GM18909 (cell line): ENCODE results near the gene MGME1.
"Not testable (repeated sequence)": the region's sequence is repeated elsewhere in the genome, so short reads cannot be mapped to it uniquely, and the experiment has no call there.

ENCODE experiments used
- ATAC-seq: cut with Tn5 transposase; IDR thresholded peaks from one replicate; pipeline ENCODE4 v1.9.1; 2021; ENCODE audit warnings: mild to moderate bottlenecking; ENCODE audit not compliant: unreplicated experiment, poor library complexity

Gene MGME1

DNA sequence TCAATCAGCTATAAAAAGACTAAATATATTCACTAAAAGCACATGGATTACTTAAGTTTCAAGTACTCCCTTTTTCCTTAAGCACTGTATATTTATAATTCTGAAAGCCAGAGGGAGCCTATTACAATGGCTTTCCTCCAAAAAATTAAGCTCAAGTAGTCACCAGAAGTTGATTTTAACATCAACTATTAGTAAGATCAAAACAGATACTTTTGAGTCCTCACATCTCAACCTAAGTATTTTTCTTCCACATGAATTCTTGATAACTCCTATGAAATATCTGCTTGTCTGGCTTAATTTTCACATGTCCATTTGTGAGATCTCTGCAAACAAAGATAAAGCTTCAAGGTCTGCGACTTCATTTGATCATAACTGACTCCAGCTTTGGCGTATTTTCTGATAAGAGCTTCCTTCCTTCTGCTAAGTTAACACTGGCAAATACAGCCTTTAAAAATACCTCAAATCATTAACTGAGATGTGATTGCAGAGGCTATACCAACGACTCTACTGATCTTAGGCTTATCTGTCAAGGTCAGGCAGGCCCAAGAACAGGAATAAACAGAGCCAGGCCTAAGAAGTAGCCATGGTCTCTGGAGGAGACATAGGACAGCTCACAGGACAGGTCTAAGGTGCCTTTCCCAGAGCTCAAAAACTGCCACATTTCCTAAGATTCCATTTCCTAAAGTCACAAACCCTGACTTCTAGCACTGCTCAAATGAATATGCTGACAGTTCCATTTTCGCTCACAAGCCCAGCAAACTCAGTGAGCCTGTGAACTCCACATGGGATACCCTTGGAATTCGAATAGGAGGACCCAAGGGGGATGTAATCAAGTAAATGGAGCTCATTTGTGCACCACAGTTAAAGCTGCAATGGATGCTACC, 10.2 kb upstream of the MGME1 start:
- ATAC-seq: no peak

DNA sequence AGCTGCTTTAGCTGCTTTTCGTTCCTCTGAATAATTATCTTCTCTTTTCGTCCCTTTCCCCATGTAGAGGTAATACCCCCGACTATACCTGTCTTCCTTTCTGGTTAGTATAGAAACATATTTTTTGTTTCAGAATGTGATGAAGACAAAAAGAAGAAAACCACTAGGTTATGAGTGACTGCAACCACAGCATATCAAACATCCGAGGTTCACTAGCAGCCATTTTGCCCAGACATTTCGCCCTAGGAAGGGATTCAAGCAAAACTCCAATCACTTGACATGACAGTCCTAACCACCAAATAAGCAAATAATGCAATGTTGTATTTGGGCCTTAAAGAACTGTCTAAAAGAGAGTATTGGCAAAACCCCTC, 9.6 kb upstream of the MGME1 start:
- peak; percentile 24 for ATAC-seq

DNA sequence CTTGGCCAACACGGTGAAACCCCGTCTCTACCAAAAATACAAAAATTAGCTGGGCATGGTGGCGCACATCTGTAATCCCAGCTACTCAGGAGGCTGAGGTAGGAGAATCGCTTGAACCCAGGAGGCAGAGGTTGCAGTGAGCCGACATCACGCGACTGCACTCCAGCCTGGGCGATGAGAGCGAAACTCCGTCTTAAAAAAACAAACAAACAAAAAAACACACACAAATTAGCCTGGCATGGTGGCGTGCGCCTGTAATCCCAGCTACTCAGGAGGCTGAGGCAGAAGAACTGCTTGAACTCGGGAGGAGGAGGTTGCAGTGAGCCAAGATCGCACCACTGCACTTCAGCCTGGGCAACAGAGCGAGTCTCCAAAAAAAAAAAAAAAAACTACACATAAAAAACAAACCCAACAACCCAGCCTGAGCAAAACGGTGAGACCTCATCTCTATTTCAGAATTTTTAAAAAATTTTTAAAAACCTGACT, 8.4 kb upstream of the MGME1 start:
- ATAC-seq: not testable (repeated sequence)

DNA sequence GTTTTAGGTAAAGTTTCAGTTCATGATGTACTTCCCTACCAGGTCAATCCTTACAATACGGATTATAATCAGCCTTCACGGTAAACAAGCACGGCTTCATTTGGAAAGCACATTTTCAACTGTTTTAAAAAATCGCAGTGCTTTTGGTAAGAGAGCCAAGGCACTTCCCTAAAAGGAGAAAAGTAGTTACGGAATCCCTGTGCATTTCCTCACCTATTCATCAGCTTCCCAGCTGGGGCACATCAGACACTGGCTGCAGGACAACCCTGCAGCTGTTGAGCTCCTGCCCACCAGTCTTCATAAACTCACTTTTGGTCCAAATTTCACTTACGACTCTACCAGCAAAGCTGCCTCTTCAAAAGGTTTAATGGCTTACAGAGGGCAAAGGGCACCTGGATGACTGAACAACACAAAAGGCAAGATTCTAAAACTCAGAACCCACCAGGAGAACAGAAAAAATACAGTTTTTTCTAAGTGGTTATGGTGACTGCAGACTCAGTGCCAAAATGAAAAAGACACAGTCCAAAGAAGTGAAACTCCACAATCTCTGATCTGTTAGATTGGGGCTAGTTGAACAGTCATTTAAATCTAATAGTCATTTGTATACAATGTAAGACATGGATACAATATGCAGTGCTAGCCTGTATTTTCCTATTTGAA, 7.8 kb upstream of the MGME1 start:
- ATAC-seq: no peak

DNA sequence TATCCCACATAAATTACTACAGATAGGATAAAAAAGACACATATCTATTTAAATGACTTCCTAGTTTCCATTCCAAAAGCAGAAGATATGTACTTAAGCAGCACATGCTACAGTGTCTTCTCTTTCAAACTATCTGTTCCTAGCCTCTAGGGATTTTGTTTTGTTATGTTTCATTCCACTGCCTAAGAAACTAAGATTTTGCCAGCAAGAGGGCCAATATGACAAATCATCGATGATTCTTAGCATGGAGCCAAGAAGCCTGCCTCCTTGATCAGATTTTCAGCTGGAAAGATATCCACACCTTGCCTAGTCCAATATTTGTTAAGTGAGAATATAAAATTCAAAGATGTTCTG, 7.3 kb upstream of the MGME1 start:
- ATAC-seq: no peak

DNA sequence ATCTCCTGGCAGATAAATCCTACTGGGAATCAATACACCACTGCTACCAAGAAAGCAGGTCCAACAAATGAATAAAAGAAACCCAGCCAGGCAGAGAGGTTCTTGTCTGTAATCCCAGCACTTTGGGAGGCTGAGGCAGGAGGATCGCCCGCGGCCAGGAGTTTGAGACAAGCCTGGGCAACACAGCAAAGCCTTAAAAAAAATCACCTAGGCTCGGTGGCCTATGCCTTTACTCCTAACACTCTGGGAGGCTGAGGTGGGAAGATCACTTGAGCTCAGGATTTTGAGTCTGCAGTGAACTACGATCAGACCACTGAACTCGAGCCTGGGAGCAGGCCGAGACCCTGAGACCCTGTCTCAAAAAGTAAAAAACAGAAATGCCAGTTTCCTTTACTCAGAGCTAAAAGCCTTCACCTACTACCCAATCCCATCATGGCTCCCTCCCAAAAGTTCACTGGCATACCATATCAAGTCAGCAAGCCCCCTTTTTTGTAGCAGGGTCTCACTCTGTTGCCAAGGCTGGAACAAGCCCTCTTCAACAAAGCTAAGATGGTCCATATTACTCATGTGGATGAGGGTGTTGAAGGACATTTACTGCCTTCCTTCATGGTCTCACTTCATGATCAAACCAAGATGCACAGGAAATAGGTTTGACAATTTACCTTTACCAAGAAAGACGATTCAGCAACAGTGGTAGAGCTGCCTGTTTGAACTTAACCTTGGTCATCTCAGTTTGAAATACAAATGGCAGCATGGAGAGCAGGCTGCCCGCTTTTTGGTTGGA, 5.5 kb upstream of the MGME1 start:
- no peak for ATAC-seq

DNA sequence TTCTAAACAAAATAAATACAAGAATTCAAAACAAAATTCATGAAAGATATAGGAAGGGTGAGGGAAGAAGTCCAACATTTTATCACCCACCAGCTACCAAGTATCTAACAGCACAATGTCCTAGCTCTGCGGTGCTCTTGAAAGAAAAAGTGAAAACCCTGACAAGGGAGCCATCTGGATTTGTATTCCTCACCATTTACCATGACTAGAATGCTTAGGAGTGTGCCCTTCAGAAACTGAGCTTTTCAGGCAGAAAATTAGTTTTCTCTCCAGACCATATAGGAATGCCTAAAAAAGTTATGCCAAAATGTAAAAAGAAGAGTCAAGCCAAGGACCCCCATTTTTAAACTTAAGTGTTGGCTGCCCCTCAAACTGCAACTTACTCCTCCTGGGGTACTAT, 4.7 kb upstream of the MGME1 start:
- no peak for ATAC-seq

DNA sequence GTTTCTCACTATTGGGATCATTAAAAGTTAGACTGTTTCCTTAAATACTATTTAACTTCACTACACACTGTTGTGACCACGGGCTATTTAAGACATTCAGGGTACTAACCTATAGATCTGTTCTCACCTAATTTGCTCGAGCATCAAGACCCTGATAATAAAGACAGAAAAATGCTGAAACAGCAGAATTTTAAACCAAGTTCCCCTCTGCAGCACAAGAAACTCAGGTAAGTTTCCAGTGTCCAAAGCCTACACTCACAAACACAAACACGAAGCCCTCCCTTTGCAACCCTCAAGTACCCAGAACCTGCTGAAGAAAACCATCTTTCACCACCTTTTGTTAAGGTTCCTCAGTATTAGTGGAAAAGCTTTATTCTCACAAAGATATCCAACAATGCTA, 4.2 kb upstream of the MGME1 start:
- ATAC-seq: no peak

DNA sequence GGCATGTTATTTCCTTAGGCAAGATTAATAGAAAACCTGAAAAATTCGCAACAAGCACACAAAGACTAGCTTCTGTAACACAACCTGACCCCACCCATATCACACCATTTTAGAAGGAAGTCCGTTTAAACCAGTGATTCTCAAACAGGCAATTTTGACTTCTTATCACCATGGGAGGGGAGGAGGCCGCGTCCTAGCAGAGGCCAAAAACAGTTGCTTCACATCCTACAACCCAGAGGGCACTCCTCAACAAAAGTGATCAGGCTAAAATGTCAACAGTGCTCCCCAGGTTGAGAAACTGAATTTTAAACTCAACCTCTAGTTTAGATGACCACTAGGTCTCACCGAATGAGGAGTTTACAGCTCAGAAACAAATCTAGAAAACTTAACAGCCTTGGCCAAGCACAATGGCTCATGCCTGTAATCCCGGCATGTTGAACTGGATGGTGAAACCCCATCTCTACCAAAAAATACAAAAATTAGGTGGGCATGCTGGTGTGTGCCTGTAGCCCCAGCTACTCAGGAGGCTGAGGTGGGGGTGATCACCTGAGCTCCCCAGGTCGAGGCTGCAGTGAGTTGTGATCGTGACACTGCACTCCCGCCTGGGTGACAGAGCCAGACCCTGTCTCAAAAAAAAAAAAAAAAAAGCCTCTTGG, 3.6 kb upstream of the MGME1 start:
- ATAC-seq: no peak

DNA sequence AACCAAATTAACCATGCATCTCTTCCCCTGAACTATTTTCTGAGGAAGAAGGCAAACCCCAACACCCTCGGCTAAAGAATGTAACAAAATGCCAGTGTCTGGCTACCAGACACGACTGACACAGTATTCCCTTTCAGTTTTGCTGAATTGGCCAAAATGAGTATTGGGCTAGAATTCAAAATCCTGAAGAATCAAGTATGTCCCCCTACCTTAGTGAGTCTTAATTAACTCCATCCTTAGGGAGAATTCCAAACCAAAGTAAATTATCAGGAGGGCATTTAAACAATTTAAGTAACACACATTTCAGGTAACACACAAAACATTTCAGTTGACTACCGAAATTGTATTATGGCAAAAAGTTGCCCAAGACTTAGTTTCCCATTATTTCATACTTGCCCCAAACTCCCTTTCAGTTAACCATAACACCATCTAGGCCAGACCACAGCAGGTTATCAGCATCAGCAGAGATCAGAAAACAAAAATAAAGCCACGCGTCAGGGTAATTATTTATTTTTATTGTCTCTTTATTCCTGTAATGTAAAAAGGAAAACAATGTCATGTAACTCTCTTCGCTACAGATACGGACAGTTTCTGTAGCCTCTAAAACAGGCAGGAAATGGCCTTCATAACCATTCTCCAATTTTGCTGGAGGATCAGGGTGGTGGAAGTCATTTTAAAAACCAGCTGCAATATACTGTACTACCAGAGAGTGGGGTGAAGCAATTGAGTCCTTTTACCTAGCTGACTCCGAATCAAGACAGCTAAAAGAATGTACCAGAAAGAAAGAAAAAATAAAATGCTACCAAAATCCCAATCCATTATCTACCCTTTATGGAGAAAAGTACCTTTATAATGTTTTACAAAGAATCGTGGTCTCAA, 2.1 kb upstream of the MGME1 start:
- ATAC-seq: no peak

DNA sequence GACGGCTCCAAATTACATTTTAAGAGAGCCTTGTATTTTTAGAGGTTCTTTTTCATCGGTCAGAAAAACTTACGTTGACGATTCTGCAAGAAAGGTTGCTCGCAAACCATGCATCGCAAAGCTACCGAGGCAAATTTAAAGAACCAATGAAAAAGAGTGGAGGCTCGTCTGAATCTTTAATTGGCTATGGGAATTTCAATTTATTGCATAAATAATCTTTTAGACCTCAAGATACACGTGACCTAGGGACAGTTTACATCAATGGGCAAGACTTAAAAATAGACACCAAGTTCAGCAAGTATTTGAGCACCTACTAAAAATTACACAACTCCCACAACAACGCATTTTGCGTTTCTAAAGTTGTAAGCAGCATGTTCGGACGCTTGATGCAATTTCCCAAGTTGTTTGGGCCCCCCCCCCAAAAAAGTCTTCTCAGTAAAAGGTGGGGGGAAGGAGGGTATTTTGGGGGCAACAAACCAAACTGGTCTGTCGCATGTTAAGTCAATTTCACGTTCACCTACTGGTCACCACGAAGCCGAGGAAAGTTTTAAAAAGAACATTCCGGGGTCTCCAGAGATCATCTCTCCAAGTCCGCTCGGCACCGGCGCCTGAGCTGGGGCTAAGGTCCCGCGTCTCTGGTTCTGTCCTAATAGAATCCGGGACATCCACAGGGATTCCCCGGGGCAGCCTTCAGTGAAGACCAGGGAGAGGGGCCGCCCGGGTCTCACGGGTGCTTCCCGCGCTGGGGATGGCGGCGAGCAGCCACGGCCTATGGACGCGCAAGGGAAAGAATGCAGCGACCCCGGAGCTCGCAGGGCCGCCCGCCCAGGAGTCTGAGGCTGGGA, 1.1 kb upstream of the MGME1 start:
- peak; percentile 4 for ATAC-seq

DNA sequence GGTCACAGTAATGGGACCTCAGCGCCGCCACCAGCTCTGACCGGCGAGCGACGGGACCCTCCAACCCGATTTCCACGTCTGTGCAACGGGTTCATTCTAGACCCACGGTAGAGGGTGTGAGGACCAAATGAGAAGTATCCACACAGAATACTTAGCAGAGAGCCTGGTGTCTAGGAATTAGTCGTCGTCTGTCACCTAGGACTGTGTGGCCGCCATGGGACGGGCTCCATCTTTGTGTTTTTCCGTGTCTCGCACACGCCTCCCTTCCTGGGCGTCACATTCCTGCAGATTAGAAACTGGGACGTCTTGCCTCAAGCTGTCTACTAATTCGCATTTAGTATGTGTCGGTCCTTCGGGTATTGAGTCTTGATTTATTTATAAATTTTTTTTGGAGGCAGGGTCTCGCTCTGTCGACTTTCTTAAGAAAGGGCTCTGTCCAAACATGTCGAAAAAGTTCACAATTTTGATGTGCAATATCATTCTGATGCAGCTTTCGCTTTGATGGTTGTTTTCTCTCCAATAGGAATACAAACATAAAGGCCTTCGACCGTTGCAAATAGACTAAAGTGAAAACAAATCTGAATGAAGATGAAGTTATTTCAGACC, 563 bp downstream of the MGME1 start:
- ATAC-seq: peak; percentile 10

DNA sequence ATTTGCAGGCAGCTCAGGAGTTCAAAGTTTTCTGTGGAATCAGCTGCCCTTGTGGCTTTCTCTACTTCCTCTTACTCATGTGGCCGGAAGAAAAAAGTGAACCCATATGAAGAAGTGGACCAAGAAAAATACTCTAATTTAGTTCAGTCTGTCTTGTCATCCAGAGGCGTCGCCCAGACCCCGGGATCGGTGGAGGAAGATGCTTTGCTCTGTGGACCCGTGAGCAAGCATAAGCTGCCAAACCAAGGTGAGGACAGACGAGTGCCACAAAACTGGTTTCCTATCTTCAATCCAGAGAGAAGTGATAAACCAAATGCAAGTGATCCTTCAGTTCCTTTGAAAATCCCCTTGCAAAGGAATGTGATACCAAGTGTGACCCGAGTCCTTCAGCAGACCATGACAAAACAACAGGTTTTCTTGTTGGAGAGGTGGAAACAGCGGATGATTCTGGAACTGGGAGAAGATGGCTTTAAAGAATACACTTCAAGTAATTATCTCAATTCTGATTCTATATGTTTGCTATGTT, 1.1 kb downstream of the MGME1 start:
- no peak for ATAC-seq

DNA sequence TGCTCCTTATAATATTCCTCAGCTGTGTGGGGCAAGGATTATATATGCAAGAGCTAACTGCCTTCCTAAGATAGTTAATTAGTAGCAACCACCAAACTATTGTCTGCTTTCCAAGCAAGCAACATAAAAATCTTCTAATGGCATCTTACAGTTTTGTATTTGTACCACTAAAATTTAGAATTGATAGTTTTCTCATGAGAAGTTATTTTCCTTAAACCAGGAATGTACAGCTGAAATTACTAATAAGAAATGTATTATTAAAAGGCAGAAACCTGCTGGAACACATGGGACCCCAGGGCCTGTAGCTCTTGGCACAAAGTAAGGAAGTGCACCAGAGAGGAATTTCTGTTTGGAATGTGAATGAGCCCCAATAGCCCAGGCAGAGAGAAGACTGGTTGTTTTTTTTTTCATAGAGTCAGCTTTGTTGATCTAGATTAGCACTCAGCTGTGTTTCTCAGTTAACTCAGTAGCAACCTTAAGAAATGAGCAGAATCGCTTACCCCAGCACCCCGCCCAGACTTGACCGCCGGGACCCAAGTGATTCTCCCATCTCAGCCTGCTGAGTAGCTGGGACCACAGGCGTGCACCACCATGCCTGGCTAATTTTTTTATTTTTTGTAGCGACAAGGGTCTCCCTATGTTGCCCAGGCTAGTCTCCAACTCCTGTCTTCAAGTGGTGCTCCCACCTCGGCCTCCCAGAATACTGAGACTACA, 2.6 kb downstream of the MGME1 start:
- no peak for ATAC-seq

DNA sequence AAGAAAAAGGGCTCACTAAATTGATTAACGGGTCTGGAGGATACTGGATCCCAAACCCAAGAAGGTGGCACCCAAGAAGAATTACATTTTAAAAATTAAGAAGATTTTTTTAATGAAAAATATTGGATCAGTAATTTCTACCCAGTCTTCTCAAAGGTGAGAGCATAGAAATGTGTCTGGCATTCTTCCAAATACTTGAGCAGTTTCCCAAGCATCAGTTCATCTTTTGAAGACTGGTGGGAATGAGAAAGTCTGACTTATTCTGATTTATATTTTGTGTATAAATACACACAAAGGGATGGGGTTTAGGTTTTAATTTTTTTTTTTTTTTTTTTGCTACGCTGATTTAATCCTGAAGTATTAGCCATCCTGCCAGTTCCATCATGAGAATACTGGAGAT, 3.3 kb downstream of the MGME1 start:
- ATAC-seq: no peak

DNA sequence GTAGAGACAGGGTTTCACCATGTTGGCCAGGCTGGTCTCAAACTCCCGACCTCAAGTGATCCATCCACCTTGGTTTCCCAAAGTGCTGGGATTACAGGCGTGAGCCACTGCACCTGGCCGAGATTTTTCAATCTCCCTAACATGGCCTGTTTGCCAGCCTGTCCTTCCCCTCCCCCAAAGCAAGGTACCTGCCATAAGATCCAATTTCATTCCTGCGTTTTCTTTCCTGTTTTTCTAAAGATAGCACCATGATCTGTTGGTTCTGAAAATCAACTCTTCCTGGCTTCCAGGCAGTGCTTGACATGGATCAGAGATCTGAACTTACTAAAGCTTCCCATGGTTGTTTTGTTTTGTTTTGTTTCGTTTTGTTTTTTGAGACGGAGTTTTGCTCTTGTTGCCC, 7.5 kb downstream of the MGME1 start:
- no peak for ATAC-seq

DNA sequence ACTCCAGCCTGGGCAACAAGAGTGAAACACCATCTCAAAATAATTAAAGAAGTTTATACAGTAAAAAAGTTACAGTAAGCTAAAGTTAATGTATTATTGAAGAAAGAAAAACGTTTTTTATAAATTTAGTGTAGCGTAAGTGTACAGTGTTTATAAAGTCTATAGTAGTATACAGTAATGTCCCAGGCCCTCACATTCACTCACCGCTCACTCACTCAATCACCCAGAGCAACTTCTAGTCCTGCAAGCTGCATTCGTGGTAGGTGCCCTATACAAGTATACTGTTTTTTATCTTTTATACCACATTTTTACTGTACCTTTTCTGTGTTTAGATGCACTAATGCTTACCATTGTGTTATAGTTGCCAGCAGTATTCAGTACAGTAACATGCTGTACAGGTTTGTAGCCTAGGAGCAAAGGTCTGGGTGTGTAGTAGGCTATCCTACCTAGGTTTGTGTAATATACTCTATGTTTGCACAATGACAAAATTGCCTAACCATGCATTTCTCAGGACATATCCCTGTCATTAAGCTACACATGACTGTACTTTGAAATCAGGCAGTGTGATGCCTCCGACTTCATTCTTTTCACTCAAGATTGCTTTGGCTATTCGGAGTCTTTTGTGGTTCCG, 16.7 kb downstream of the MGME1 start:
- no peak for ATAC-seq
